Measurements from ENCODE around the gene ZNF778.

Gene ZNF778

DNA sequence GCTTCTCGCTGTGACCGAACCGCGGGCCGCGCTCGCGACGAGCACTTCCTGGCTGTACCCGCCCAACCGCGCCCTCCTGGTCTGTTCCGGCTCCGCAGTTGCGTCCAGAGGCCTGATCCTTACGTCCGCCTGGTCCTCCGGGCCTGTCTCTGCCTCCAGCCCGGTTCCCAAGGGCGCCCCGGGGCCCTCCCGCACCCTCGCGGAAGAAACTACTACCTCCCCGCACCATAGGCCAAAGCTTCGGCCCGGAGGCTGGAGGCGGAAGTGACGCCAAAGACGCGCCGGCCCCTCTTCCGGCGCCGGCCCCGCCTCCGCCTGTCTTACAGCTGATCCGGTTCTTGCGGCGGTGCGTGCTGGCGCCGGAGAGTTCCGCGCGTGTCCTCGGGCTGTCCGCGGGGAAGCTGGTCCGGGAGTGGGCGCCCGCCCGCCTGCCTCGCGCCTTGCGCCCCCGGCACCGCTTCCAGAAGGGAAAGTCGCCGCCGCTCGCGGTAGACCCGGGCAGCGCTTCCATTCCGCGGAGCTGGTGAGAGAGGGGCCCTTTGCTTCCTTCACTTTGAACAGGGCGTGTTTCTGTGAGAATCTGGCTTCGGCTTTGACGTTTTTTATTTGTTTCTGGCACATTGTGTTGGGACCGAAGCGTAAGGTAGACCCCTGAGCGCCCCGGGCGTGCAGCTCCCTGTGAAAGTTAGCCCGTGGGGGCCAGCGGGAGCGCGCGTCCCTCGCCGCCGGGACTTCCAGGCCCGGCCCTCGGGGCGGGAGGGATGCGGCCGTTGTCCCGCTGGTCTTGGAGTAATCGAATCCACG, at the start of gene ZNF778:
TSS of gene ZNF778 (plus strand) at position 316 of the 804 bp plus-strand sequence. CDS start 3,425 bp downstream, outside the sequence.
- DNase-seq, result peak; percentile 84

GRCh38 chr16:89168381-89169189, 48.9 kb upstream of the ZNF778 start:
- no peak for DNase-seq

GRCh38 chr16:89169778-89170177, 47.7 kb upstream of the ZNF778 start:
- no peak for DNase-seq

DNA sequence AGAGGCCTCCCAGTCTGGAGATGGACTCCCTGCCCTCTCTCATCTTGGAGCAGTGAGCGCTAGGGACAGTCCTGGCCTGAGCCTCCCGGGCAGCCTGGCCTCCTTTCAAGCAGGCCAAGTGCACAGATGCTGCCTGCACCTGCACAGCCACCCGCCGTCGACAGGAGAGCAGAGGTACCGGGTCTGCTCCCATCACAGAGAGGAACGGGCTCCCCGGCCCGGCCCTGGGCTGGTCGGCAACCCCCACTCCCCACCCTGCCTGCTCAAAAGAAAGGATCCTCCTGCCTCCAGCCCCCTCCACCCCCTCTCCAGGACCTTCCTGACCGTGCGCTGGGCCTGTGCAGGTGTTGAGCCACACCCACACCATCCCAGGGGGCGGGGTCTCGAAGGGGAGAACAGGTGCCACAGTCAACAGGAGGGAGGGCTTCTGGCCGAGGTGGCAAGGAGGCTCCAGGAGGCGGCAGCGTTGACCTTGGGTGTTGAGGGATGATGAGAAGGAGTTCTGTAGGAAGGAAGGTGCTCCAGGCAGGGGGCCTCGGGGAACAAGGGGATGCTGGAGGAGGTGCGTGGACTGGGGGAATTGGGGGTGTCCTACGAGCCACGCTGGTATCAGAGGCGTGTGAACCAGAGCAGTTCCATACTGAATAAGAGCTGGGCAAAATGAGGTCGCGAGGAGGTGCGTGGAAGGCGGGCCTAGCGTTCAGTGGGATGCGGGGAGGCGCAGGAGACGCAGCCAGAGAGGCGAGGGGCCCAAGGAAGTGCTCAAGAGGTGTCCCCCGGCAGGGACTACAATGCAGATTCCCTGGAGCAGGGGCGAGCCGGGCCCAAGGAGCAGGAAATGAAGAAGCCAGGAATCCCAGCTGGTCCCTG, 46.9 kb upstream of the ZNF778 start:
- DNase-seq, result no peak

GRCh38 chr16:89171216-89172170, 46.0 kb upstream of the ZNF778 start, which contains the start of gene CDH15:
Gene CDH15 (plus strand): TSS chr16:89171748. CDS start chr16:89171832, 84 bp downstream.
- DNase-seq, result peak; percentile 92

DNA sequence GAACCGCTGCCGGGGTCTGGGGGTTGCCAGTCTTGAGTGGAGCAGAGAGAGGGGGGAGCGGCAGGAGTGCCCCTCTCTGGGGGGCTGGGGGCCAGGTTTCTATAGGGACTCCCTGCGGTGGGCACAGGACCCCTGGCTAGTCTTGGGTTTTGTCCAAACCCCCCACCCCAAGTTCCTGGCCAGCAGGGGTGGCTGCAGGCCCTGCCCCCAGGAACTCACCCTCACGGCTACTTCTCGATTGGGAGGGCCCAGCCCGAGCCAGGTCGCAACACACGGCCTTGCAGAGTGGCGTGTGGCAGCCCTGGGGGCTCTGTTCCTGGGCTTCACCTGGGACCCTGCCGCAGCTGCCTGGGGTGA, 45.4 kb upstream of the ZNF778 start:
- no peak for DNase-seq

GRCh38 chr16:89172528-89173173, 44.9 kb upstream of the ZNF778 start:
- no peak for DNase-seq

GRCh38 chr16:89173174-89173921, 44.2 kb upstream of the ZNF778 start:
- no peak for DNase-seq

GRCh38 chr16:89174055-89174827, 43.3 kb upstream of the ZNF778 start:
- DNase-seq, result no peak

GRCh38 chr16:89174877-89175276, 42.6 kb upstream of the ZNF778 start:
- DNase-seq, result no peak

GRCh38 chr16:89175280-89176146, 42.0 kb upstream of the ZNF778 start:
- DNase-seq, result no peak

DNA sequence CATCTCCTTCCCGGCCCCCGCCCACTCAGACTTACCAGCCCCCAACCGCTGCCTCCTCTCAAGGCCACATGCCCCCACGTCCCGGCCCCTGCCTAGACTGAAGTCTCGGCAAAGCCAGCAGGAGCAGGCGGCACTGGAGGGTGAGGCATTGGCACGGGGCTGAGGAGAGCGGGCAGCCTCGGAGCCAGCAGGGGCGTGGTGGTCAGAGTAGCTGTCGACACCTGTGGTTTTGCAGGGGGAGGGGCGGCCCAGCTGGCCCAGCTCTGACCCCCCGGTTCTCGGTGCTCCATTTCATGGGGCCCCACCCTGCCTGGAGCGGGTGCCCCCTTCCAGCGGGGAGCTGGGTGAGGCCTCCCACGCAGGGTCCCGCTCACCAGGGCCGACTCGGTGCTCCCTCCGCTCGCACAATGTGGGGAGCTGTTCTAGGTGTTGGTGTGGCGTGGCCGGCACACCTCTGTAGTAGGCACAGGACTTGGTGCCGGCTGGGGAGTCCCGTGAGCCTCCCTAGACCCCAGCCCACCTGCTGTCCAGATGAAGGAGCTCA, 41.3 kb upstream of the ZNF778 start:
- no peak for DNase-seq

- no peak for DNase-seq
Measured at GRCh38 chr16:89176717-89177116, 40.8 kb upstream of the ZNF778 start.

GRCh38 chr16:89177501-89177900, 40.0 kb upstream of the ZNF778 start:
- no peak for DNase-seq

- DNase-seq, result no peak
Measured at GRCh38 chr16:89178453-89179147, 38.9 kb upstream of the ZNF778 start.

- no peak for DNase-seq
Measured at GRCh38 chr16:89179148-89179484, 38.4 kb upstream of the ZNF778 start.

GRCh38 chr16:89179656-89180315, 37.7 kb upstream of the ZNF778 start:
- DNase-seq, result no peak

Measured in hematopoietic multipotent progenitor cell treated with erythropoietin and hydrocortisone succinate and interleukin-3 and kit ligand, for 8 days (in vitro differentiated cells).